Esophagus muscularis mucosa (tissue), 3 donors: Measurements from ENCODE around the gene NIN.

ENCODE experiments used
- CTCF ChIP-seq, 3 experiments: fragments of 200-600 bp in 2 of 3; fragments of 450-650 bp in 1 of 3; sonication (generic) in 2 of 3; IDR thresholded peaks; one replicate each; pipeline ENCODE4 v1.5.1; 2017 to 2019; ENCODE audit warnings: antibody characterized with exemption in 3 of 3, mild to moderate bottlenecking in 2 of 3, moderate library complexity in 1 of 3
- POLR2A ChIP-seq: fragments of 450-650 bp; IDR thresholded peaks from one replicate; pipeline ENCODE4 v1.6.1; 2017; ENCODE audit warnings: antibody characterized with exemption, moderate library complexity, mild to moderate bottlenecking, low read depth

- no peak for TF ChIP-seq CTCF (IDR thresholded peaks at IDR 0.05)
- TF ChIP-seq POLR2A = no peak
Observed at GRCh38 chr14:50825307-50825706, 5.7 kb downstream of the NIN start.
